ENCODE results near the gene ZNF319. TPM values are rescaled to one million over a fixed set of nuclear protein-coding genes. Genes with fewer than 3 reads are reported as not detected.

ZNF319 gene
- total RNA-seq = 10 to 100 TPM; 20.2 to 21.6 TPM
- 10 to 100 TPM in 1 of 3 donors, 1 to 10 TPM in 2; 3.7 to 10.7 (median 6.0) TPM for polyA plus RNA-seq
- total RNA-seq = 10.5 to 25.9 (median 16.0) reads per million in 6 experiments

GRCh38 chr16:57999971-58000705 lies at the start of gene ZNF319:
Gene ZNF319 (minus strand): TSS chr16:58000672. CDS start chr16:57998265, 2,407 bp downstream.
- ATAC-seq = peak; percentile 12 to 17
- peaks cover 26 to 74% (median 65%) of the 10 kb centered on the region in 4 donors for H3K4me1 Mint-ChIP-seq
- POLR2A ChIA-PET = interaction anchor here (0.7 to 5.6 kb wide), 11 partner anchors 13 to 311 kb away, joined by 3 to 26 read pairs (median 5); partner anchors contain the start of genes CFAP20 and KATNB1
- peak within 1 kb of the TSS; percentile 88 to 96 (median 91) for H3K4me3 Mint-ChIP-seq
- H3K27ac Mint-ChIP-seq = peak within 1 kb of the TSS; percentile 81 to 97 (median 93)
- peak in 4 of 10 donors; percentile 21 to 67 (median 26) for DNase-seq
- no peaks in the 10 kb centered on the region for H3K27me3 Mint-ChIP-seq
- peaks cover 0 to 41% (median 0%) of the 10 kb centered on the region in 3 donors for H3K36me3 Mint-ChIP-seq
- no peaks in the 10 kb centered on the region for H3K9me3 Mint-ChIP-seq

GRCh38 chr16:58049232-58050185 lies 49.0 kb upstream of the ZNF319 start:
- POLR2A ChIA-PET = no interaction called here
- DNase-seq (peak in 1 of 10 donors; percentile 48), ATAC-seq (no peak)
- H3K27ac Mint-ChIP-seq = no peak overlapping the region
- no peaks in the 10 kb centered on the region for H3K36me3 Mint-ChIP-seq
- no peak overlapping the region for H3K4me3 Mint-ChIP-seq
- peaks cover 0 to 6% (median 2%) of the 10 kb centered on the region in 5 donors for H3K27me3 Mint-ChIP-seq
- H3K4me1 Mint-ChIP-seq = no peaks in the 10 kb centered on the region
- peaks cover 0 to 5% (median 0%) of the 10 kb centered on the region in 9 donors for H3K9me3 Mint-ChIP-seq

GRCh38 chr16:58048494-58049231 lies 48.2 kb upstream of the ZNF319 start:
- peaks cover 0 to 5% (median 0%) of the 10 kb centered on the region in 9 donors for H3K9me3 Mint-ChIP-seq
- ATAC-seq = no peak
- H3K36me3 Mint-ChIP-seq = no peaks in the 10 kb centered on the region
- no peaks in the 10 kb centered on the region for H3K4me1 Mint-ChIP-seq
- no peak overlapping the region for H3K27ac Mint-ChIP-seq
- POLR2A ChIA-PET = no interaction called here
- no peak overlapping the region for H3K4me3 Mint-ChIP-seq
- H3K27me3 Mint-ChIP-seq = peaks cover 0 to 6% (median 2%) of the 10 kb centered on the region in 5 donors
- DNase-seq = peak in 1 of 10 donors; percentile 27

DNA sequence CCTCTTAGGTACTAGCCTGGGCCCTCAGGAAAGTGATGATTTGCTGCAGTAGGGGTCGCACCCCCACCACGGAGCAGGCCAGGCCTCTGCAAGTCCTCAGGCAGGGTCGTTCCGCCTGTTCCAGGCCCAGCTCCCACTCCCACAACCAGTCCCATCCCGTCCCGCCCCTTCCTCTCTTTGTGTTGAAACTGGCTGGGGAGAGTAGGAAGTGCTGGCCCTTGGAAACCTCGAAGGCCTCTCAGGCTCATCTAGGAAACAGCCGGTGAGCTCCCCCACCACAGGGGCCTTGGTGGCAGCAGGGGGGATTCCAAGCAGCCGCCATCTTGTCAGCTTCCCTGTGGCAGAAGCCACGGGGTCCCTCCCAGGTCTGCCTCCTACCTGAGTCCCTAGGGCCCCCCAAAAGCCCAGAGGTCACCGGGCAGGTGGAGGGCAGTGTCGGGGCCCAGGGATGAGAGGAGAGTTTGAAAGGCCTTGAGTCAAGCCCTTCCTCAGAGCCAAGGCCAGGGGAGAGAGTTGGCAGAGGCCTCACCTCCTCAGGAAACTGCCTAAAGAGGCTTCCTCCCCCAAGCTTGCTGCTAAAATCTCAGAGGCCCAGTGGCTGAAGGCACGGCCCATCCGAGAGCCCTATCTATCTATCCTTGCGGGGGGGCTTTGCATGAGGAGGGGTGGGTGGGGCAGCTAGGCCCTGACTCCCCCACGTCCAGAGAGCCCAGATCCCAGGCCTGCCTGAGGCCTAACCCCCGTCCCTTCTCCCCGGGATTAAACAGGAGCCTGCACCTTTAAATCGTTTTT lies 47.3 kb upstream of the ZNF319 start:
- Mint-ChIP-seq H3K36me3 (no peaks in the 10 kb centered on the region), H3K27me3 (peaks cover 0 to 6% (median 2%) of the 10 kb centered on the region in 5 donors), H3K9me3 (peaks cover 0 to 5% (median 0%) of the 10 kb centered on the region in 9 donors), H3K4me3 (no peak overlapping the region), H3K4me1 (no peaks in the 10 kb centered on the region), H3K27ac (no peak overlapping the region)
- ATAC-seq (no peak), DNase-seq (peak in 1 of 10 donors; percentile 53)
- POLR2A ChIA-PET = interaction anchor here (0.6 kb wide), 1 partner anchor 132 kb away, joined by 4 read pairs; no protein-coding TSS in a partner anchor

- no peak for ATAC-seq
- H3K36me3 Mint-ChIP-seq = no peaks in the 10 kb centered on the region
- H3K9me3 Mint-ChIP-seq = peaks cover 0 to 5% (median 0%) of the 10 kb centered on the region in 9 donors
- peaks cover 0 to 4% (median 2%) of the 10 kb centered on the region in 5 donors for H3K27me3 Mint-ChIP-seq
- no peaks in the 10 kb centered on the region for H3K4me1 Mint-ChIP-seq
- no peak overlapping the region for H3K27ac Mint-ChIP-seq
- DNase-seq = no peak
- no peak overlapping the region for H3K4me3 Mint-ChIP-seq
- POLR2A ChIA-PET = no interaction called here
These were observed 46.5 kb upstream of the ZNF319 start for GRCh38 chr16:58046936-58047335.

DNA sequence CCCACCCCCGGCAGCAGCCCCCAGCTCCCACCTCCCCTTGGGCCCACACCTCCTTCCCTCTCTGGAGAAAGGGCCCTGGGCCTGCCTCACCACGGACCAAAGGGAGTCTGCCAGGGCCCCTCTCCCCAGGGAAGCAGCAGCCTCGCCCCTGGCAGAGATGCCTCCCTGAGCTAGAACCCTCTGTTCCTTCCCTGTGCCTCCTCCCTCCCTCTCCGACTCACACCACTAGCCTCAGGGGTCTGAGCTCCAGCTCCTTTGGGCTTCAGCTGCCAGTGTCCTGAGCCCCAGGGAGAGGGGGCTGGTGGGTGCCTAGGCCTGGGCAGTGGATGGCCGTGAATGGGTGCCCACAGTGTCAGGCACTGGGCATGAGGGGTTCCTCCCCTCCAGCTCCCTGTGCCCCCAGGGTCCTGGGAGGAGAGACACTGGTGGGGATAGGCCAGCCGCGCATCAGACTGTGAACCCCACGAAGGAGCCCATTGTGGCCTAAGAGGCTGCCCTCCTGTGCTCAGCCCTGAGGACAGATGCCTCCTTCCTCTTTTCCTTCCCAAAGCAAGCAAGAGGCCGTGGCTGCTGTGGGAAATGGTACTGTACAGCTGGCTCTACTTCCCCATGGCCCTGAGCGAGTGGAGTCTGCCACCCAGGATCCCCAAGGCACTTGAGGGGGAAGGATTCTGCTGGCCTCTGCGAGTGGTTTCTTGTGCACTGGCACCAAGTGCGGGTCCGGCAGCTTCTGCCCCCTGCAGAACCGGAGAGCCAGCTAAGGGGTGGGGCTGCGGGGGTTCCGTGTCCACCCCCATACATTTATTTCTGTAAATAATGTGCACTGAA lies 45.8 kb upstream of the ZNF319 start:
- H3K4me1 Mint-ChIP-seq = no peaks in the 10 kb centered on the region
- no peak overlapping the region for H3K4me3 Mint-ChIP-seq
- H3K27me3 Mint-ChIP-seq = peaks cover 0 to 4% (median 2%) of the 10 kb centered on the region in 5 donors
- H3K36me3 Mint-ChIP-seq = no peaks in the 10 kb centered on the region
- no peak overlapping the region for H3K27ac Mint-ChIP-seq
- POLR2A ChIA-PET = no interaction called here
- ATAC-seq (no peak), DNase-seq (peak in 1 of 10 donors; percentile 30)
- peaks cover 0 to 5% (median 0%) of the 10 kb centered on the region in 9 donors for H3K9me3 Mint-ChIP-seq

- no peak overlapping the region for H3K4me3 Mint-ChIP-seq
- no peak for ATAC-seq
- H3K4me1 Mint-ChIP-seq = no peaks in the 10 kb centered on the region
- POLR2A ChIA-PET = no interaction called here
- peak in 1 of 10 donors; percentile 30 for DNase-seq
- H3K27ac Mint-ChIP-seq = no peak overlapping the region
- H3K9me3 Mint-ChIP-seq = no peaks in the 10 kb centered on the region
- H3K36me3 Mint-ChIP-seq = no peaks in the 10 kb centered on the region
- peaks cover 0 to 4% (median 0%) of the 10 kb centered on the region in 5 donors for H3K27me3 Mint-ChIP-seq
These were observed 44.6 kb upstream of the ZNF319 start for GRCh38 chr16:58045096-58045495.

DNA sequence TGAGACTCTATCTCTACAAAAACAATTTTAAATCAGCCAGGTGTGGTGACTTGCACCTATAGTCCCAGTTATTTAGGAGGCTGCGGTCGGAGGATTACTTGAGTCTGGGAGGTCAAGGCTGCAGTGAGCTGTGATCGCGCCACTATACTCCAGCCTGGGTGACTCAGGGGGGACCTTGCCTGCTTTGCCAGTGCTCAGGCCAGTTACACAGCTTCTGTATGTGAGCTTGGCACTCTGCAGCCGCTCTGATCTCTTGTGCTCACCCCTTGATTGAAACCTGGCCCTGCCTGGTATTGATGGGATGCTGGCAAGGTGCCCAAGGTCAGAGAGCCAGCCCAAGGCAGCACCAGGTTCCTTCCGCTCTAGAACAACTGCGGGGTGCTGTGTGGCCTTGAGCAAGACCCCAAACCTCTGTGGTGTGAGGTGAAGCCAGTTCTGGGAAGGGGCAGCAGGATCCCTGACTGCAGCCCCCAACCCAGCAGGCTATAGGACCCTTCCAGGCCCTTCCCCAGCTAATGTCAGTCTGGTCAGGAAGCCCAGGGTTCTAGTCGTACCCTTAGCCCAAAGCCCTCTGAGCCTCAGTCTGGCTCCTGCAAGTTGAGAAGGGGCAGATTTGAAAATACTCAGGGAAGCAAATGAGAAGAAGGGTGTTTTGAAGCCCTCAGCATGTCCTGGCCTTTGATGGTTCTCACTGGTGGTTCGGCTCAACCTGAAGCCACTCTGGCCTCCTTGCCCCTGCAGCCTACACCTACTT lies 44.0 kb upstream of the ZNF319 start:
- peaks cover 0 to 2% (median 0%) of the 10 kb centered on the region in 5 donors for H3K27me3 Mint-ChIP-seq
- H3K9me3 Mint-ChIP-seq = no peaks in the 10 kb centered on the region
- no peaks in the 10 kb centered on the region for H3K4me1 Mint-ChIP-seq
- DNase-seq (no peak), ATAC-seq (no peak)
- no peak overlapping the region for H3K4me3 Mint-ChIP-seq
- no peak overlapping the region for H3K27ac Mint-ChIP-seq
- no peaks in the 10 kb centered on the region for H3K36me3 Mint-ChIP-seq
- POLR2A ChIA-PET = no interaction called here

DNA sequence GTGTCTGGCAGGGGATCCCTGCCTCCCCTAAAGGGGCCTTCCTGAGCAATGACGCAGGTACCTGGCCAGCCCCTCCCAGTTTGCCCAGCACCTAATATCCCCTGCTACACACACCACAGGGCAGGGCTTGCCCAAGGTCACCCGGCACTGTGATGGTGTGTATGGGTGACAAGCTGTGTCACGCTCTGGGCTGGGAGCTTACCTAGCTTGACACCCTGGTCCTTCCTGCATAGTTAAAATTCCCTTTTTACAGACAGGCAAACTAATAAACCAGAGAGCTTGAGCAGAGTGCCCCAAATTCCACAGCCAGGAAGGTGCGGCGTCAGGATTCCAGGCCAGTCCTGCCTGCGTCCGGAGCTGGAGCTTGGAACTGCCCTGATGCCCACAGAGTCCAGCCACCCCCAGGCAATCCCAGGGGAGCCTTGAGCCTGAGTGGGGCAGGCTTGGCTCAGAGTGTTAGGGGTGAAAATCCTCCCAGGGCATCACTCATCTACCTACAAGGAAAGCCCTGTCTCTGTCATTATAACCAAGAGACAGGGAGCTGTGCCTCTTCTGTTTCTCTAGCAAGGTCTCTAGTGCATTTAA lies 43.2 kb upstream of the ZNF319 start:
- Mint-ChIP-seq H3K27me3 (no peaks in the 10 kb centered on the region), H3K27ac (no peak overlapping the region), H3K4me3 (no peak overlapping the region), H3K9me3 (no peaks in the 10 kb centered on the region), H3K36me3 (no peaks in the 10 kb centered on the region), H3K4me1 (no peaks in the 10 kb centered on the region)
- POLR2A ChIA-PET = no interaction called here
- no peak for ATAC-seq
- DNase-seq = peak in 1 of 10 donors; percentile 60

GRCh38 chr16:58042886-58043515 lies 42.5 kb upstream of the ZNF319 start:
- ATAC-seq = no peak
- Mint-ChIP-seq H3K9me3 (no peaks in the 10 kb centered on the region), H3K36me3 (no peaks in the 10 kb centered on the region), H3K27me3 (no peaks in the 10 kb centered on the region), H3K27ac (no peak overlapping the region), H3K4me3 (no peak overlapping the region), H3K4me1 (no peaks in the 10 kb centered on the region)
- POLR2A ChIA-PET = no interaction called here
- peak in 1 of 10 donors; percentile 54 for DNase-seq
